GM19239 (cell line): ENCODE results near the gene TCL1A.
A peak's percentile ranks its signal among the peaks of the same experiment; 100 is the strongest.

Source experiments
- DNase-seq: peaks from one replicate; pipeline ENCODE4 v3.0.0; 2011; ENCODE audit warnings: low spot score; ENCODE audit not compliant: insufficient read length
- FAIRE-seq: peaks from 2 replicates; lab custom pipeline; 2011; peaks lifted over from hg19 to GRCh38; lab: Jason Lieb, UNC

TCL1A gene

DNA sequence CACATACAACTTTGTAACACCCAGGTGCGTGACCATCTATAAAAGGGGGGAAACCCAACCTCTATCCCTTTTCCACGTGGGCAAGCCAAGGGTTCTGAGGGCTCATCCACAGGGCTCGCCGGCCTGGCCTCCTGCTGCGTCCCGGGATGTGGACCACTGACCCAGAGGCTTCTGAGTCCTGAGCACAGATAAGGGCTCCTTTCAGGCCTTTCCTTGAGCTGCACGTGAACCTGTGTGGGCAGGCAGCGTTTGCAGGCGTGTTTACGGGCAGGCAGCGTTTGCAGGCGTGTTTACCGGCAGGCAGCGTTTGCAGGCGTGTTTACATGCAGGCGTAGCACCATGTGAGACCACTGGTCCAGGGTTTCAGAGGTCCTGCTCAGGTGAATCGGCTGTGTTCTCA lies 3.8 kb downstream of the TCL1A start:
- no peak for DNase-seq
- no peak for FAIRE-seq

DNA sequence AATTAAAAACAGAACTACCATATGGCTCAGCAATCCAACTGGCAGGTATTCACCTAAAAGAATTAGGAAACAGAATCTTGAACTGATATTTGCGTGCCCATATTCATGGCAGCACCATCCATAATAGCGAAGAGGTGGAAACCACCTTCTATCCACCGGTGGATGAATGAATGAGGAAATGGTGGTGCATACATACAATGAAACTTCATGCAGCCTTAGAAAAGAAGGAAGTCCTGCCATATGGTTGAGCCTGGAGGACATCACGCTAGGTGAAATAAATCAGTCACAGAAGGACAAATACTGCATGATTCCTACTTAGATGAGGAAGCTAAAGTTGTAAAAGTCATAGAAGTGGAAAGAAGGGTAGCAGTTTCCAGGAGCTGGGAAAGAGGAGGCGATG lies 6.6 kb downstream of the TCL1A start:
- DNase-seq (no peak), FAIRE-seq (peak; percentile 86)

DNA sequence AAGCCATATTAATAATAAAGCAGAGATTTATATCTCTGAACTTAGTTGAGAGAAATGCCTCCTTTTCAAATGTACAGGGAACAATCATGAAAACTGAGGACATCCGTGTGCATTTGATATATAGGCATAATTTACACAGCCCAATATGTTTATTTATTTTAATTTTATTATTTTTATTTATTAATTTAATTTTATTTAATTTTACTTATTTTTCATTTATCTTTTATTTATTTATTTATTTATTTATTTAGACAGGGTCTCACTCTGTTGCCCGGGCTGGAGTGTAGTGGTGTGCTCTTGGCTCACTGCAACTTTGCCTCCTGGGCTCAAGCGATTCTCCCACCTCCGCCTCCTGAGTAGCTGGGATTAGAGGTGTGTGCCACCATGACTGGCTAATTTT lies 8.4 kb downstream of the TCL1A start:
- FAIRE-seq (no peak), DNase-seq (no peak)

- DNase-seq: no peak
- peak; percentile 49 for FAIRE-seq
Observed at GRCh38 chr14:95703805-95704204, 10.1 kb downstream of the TCL1A start.

- peak; percentile 68 for FAIRE-seq
- no peak for DNase-seq
Observed at GRCh38 chr14:95703341-95703740, 10.6 kb downstream of the TCL1A start.

- FAIRE-seq: no peak
- no peak for DNase-seq
Observed at GRCh38 chr14:95701846-95702221, 12.1 kb downstream of the TCL1A start.

DNA sequence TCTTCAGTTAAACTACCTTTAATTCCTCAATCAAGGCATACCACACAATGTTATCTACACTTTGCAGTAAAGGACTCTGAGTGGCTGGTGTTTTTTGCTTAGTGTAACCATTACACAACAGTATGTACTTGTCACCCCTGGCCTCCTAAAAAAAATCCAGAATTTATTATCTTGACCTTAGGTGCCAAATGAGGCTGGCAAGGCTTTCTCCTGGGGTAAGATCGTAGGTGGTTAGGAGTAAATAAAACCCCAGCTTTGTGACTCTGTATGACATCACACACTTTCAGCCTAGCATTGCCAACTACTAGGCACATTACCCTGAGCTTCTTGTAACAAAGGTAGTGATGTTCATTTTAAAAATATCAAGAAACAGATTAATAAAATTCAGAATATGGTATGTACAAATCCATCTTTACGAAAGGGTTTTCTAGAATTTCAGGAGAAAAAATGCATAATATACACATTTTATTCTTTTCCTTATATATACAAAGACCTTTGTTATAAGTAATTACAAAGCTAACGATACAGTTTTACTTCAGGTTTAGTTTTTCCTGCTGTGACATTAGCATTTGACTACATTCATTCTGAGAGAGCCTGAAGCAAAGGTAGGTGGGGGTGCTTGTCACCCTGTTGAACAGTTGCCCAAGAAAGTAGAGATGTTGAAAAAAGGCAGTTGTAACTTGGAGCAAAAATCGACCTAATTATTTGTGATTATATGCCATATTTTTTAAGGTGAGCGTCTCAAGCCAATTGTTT lies 13.5 kb downstream of the TCL1A start:
- peak; percentile 86 for FAIRE-seq
- DNase-seq: no peak

- DNase-seq (no peak), FAIRE-seq (peak; percentile 96)
Observed at GRCh38 chr14:95699412-95699811, 14.5 kb downstream of the TCL1A start.

DNA sequence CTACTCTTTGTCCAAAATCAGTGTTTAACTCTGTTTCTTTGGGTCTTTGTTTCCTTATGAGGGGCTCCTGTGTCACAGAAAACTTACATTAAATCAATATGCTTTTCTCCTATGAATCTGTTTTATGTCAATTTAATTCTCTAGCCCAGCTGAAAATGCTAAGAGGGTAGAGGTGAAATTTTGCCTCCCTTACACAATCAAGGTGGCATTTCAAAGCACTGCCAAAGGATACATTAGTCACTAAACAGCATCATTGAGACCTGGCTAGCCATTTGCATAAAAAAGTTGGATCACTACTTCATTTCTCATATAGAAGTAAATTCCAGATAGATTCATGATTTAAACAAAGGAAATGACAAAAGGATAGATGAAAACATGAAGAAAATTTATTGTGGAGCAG lies 15.6 kb downstream of the TCL1A start:
- no peak for DNase-seq
- FAIRE-seq: no peak

DNA sequence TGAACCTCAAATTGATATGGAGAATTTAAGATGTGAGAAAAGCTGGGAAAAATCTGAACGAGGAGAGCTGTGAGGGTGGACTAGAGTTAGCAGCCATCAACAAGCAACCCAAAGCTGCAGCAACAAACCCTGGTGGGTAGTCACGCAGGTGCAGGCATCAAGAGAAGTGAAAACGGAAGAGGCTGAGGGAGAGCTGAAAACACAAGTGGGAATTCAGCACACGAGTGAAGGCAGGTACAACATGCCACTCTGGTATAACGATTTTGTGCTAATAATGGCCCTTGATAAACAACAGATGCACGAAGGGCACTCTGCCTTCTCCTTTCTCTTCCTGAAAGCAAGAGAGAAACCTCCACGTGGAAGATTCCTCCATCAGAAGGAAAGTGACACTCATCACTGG lies 16.2 kb downstream of the TCL1A start:
- FAIRE-seq (peak; percentile 95), DNase-seq (no peak)

- DNase-seq (no peak), FAIRE-seq (no peak)
Observed at GRCh38 chr14:95696741-95697140, 17.2 kb downstream of the TCL1A start.

DNA sequence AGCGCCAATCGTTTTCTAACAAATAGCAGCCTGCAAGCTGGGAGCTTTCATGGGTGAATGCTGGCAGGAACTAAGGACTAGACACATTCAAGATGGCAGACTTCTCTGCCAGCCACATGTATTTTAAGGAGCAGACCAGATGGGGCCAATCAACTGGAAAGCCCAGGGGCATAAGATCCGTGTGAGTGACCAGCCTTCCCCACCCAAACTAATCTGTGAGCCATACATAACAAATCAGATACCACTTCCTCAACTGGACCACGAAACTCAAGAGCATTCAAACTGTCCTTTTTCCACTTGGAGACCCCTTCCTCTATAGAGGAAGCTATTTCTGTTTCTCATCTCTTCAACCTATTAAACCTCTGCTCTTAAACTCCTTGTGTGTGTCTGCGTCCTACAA lies 18.0 kb downstream of the TCL1A start:
- FAIRE-seq: peak; percentile 79
- no peak for DNase-seq

GRCh38 chr14:95695051-95695450 lies 18.9 kb downstream of the TCL1A start:
- DNase-seq (no peak), FAIRE-seq (no peak)

- FAIRE-seq: no peak
- no peak for DNase-seq
Observed at GRCh38 chr14:95692109-95692508, 21.8 kb downstream of the TCL1A start.

GRCh38 chr14:95691591-95691990 lies 22.3 kb downstream of the TCL1A start:
- FAIRE-seq (no peak), DNase-seq (no peak)

DNA sequence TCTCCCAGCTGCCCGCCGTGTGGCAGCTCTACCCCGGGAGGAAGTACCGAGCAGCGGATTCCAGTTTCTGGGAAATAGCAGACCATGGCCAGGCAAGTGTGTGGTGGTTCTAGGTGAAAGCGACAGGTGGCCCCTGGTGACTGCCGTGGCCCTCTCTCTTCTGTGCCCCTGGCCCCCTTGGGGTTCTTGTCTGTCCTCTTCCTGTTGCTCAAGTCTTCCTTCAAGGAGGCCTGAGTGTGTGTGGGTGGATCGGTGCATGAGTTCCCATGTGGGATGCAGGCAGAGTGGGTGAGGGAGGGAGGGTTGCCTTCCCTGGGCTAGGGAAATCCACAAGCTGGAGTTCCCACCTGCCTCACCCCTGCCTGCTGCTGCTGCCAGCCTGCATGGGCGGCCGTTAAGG lies 23.1 kb downstream of the TCL1A start:
- FAIRE-seq: no peak

GRCh38 chr14:95689441-95689840 lies 24.5 kb downstream of the TCL1A start:
- FAIRE-seq: no peak

More for the DNA sequence above, 23.1 kb downstream of the TCL1A start:
- DNase-seq: no peak

DNA sequence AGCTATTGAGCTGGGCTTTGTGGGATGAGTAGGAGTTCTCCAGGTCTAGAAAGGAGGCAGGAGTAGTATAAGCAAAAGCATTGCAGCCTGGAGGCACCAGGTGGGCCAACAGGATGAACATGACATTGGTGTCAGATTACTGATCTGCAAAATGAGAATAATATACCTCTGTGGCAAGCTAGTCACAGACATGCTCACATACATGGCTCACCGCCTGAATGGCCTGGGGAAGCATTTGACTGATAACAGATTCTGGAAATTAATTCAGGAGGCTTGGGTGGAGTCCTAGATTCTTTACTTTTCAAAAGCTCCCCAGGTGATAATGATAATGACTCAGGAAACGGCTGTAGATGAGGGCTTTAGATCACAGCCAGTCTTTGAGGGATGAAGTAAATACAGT lies 27.0 kb downstream of the TCL1A start:
- DNase-seq (no peak), FAIRE-seq (no peak)

More at GRCh38 chr14:95689441-95689840, 24.5 kb downstream of the TCL1A start:
- no peak for DNase-seq

- DNase-seq: no peak
- FAIRE-seq: no peak
Observed at GRCh38 chr14:95685978-95686922, 27.7 kb downstream of the TCL1A start, which contains the start of gene TCL1B. TSS of gene TCL1B (plus strand) at chr14:95686426. CDS start at chr14:95686468, 42 bp downstream.

DNA sequence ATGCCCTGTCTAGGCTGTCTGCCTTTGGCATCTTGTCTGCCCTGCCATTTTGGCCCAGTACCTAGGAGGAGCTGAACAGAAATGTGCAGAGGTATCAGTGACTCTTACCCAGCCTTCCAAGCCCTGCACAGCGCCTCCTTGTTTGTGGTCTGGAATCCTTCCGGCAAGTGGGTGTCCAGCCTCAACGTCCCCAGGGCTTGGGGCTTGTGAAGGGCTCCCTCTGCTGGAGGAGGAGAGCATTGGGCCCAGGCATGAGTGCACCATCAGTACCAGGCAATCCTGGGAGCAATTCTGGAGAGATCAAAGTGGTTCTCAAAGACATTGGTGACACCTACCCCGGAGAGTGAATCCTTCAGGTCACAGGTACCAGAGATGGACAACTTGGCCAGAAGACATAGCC lies 30.1 kb downstream of the TCL1A start:
- DNase-seq (peak; percentile 83), FAIRE-seq (peak; percentile 92)

DNA sequence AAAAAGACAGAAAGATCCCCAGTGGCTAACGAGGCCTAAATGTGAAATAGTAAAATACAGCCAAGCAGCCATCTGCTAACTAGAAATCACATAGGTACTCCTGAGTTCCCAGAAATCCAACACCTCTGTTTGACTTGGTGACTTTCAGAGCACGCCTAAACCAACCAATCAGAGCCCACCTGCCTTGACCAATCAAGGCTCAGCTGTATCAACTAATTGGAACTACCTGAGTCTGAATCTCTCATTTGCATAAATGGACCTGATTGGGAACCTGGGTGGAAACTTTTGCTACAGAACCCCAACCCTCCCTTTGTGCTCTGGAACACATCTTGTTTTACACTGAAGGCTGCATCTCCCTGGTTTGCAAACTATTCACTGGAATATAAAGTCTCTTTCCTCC lies 32.8 kb downstream of the TCL1A start:
- DNase-seq (no peak), FAIRE-seq (no peak)
